ENCODE data around the gene CKAP5. TPM values are rescaled to one million over a fixed set of nuclear protein-coding genes. Genes with fewer than 3 reads are reported as not detected.

Gene CKAP5
- total RNA-seq, 1 experiment from 2014 or later: 171 TPM

DNA sequence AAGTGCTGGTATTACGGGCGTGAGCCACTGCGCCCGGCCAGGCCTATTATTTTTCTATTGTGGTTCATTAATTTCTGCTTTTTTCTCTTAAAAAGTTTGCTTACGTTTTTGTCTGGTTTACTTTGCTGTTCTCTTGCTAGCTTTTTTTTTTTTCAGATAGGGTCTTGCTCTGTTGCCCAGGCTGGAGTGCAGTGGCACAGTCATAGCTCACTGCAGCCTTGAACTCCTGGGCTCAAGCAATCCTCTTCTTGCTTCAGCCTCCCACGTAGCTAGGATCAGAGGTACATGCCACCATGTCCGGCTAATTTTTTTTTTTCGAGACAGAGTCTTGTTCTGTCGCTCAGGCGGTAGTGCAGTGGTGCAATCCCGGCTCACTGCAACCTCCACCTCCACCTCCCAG lies 108.4 kb downstream of the CKAP5 start:
- no peak for ATAC-seq
- H3K36me3 Mint-ChIP-seq: peaks cover 21% of the 10 kb centered on the region
- no peaks in the 10 kb centered on the region for H3K9me3 Mint-ChIP-seq
- H3K27ac Mint-ChIP-seq: no peak overlapping the region
- no peak overlapping the region for H3K4me3 Mint-ChIP-seq
- H3K27me3 Mint-ChIP-seq (ENCODE audit: low read depth): no peaks in the 10 kb centered on the region; the same call in 1 of the 2 replicates
- CTCF ChIA-PET: no interaction called here
- DNase-seq (ENCODE audit: low spot score): no peak
- TF ChIP-seq, protein P1, sequence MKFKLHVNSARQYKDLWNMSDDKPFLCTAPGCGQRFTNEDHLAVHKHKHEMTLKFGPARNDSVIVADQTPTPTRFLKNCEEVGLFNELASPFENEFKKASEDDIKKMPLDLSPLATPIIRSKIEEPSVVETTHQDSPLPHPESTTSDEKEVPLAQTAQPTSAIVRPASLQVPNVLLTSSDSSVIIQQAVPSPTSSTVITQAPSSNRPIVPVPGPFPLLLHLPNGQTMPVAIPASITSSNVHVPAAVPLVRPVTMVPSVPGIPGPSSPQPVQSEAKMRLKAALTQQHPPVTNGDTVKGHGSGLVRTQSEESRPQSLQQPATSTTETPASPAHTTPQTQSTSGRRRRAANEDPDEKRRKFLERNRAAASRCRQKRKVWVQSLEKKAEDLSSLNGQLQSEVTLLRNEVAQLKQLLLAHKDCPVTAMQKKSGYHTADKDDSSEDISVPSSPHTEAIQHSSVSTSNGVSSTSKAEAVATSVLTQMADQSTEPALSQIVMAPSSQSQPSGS (CRISPR knock-in tag; IDR thresholded peaks at IDR 0.05; ENCODE audit: borderline replicate concordance, low read depth): no peak
- TF ChIP-seq FOXJ3 (CRISPR knock-in tag; IDR thresholded peaks at IDR 0.05; ENCODE audit: borderline replicate concordance) (no peak), ZNF121 (CRISPR knock-in tag; IDR thresholded peaks at IDR 0.05) (peak; percentile 26; the same call in 1 of the 2 replicates), ELF4 (CRISPR knock-in tag; IDR thresholded peaks at IDR 0.05; ENCODE audit: low read depth) (no peak), JAZF1 (CRISPR knock-in tag; IDR thresholded peaks at IDR 0.05) (no peak)
- POLR2A ChIA-PET: interaction anchor here (0.6 to 1.0 kb wide), 2 partner anchors 180 to 493 kb away, joined by 4 to 5 read pairs; no protein-coding TSS in a partner anchor
- H3K4me1 Mint-ChIP-seq: 0 out of 2 replicates have a peak, but pooled peaks cover 5% of the 10 kb centered on the region

GRCh38 chr11:46736615-46737014 lies 109.5 kb downstream of the CKAP5 start:
- no peak overlapping the region for H3K4me3 Mint-ChIP-seq
- H3K9me3 Mint-ChIP-seq: no peaks in the 10 kb centered on the region
- TF ChIP-seq, protein P2, sequence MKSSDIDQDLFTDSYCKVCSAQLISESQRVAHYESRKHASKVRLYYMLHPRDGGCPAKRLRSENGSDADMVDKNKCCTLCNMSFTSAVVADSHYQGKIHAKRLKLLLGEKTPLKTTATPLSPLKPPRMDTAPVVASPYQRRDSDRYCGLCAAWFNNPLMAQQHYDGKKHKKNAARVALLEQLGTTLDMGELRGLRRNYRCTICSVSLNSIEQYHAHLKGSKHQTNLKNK (CRISPR knock-in tag; IDR thresholded peaks at IDR 0.05): no peak
- no peak for TF ChIP-seq KAT7 (CRISPR knock-in tag; IDR thresholded peaks at IDR 0.05; ENCODE audit: borderline replicate concordance)
- no peak for TF ChIP-seq RELA (CRISPR knock-in tag; IDR thresholded peaks at IDR 0.05; ENCODE audit: borderline replicate concordance)
- TF ChIP-seq, protein P3, sequence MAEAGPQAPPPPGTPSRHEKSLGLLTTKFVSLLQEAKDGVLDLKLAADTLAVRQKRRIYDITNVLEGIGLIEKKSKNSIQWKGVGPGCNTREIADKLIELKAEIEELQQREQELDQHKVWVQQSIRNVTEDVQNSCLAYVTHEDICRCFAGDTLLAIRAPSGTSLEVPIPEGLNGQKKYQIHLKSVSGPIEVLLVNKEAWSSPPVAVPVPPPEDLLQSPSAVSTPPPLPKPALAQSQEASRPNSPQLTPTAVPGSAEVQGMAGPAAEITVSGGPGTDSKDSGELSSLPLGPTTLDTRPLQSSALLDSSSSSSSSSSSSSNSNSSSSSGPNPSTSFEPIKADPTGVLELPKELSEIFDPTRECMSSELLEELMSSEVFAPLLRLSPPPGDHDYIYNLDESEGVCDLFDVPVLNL (CRISPR knock-in tag; IDR thresholded peaks at IDR 0.05; ENCODE audit: borderline replicate concordance, low read depth): no peak
- CTCF ChIA-PET: no interaction called here
- H3K36me3 Mint-ChIP-seq: peaks cover 10% of the 10 kb centered on the region
- no peaks in the 10 kb centered on the region; the same call in 1 of the 2 replicates for H3K27me3 Mint-ChIP-seq (ENCODE audit: low read depth)
- H3K27ac Mint-ChIP-seq: no peak overlapping the region
- POLR2A ChIA-PET: no interaction called here
- H3K4me1 Mint-ChIP-seq: 0 out of 2 replicates have a peak, but pooled peaks cover 5% of the 10 kb centered on the region
- no peak for DNase-seq (ENCODE audit: low spot score)
- ATAC-seq: no peak

GRCh38 chr11:46736146-46736545 lies 109.9 kb downstream of the CKAP5 start:
- no peak overlapping the region for H3K4me3 Mint-ChIP-seq
- no peak overlapping the region for H3K27ac Mint-ChIP-seq
- no peak for TF ChIP-seq CBFB (CRISPR knock-in tag; IDR thresholded peaks at IDR 0.05; ENCODE audit: low read depth)
- DNase-seq (ENCODE audit: low spot score) (no peak), ATAC-seq (no peak)
- H3K27me3 Mint-ChIP-seq (ENCODE audit: low read depth): no peaks in the 10 kb centered on the region; the same call in 1 of the 2 replicates
- ChIA-PET CTCF (interaction anchor here (1.4 kb wide), 1 partner anchor 442 kb away, joined by 3 read pairs; no protein-coding TSS in a partner anchor), POLR2A (no interaction called here)
- H3K36me3 Mint-ChIP-seq: peaks cover 5% of the 10 kb centered on the region
- no peaks in the 10 kb centered on the region for H3K9me3 Mint-ChIP-seq
- H3K4me1 Mint-ChIP-seq: 0 out of 2 replicates have a peak, but pooled peaks cover 5% of the 10 kb centered on the region

DNA sequence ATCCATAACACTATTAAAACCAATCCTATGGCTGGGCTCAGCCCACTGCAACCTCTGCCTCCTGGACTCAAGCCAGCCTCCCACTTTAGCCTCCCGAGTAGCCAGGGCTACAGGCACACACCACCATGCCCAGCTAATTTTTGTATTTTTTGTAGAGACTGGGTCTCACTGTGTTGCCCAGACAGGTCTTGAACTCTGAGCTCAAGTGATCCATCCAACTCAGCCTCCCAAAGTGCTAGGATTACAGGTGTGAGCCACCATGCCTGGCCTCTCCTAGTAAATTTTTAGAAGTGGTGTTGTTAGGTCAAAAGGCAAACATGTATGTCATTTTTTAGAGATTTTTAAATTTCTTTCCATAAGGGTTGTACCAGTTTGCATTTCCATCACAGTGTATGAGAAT lies 112.8 kb downstream of the CKAP5 start:
- DNase-seq (ENCODE audit: low spot score) (no peak), ATAC-seq (no peak)
- Mint-ChIP-seq H3K9me3 (no peaks in the 10 kb centered on the region), H3K36me3 (no peaks in the 10 kb centered on the region), H3K4me1 (no peaks in the 10 kb centered on the region), H3K4me3 (no peak overlapping the region), H3K27ac (no peak overlapping the region), H3K27me3 (ENCODE audit: low read depth) (no peaks in the 10 kb centered on the region; the same call in 1 of the 2 replicates)
- CTCF ChIA-PET: no interaction called here
- POLR2A ChIA-PET: no interaction called here
- no peak for TF ChIP-seq ATF6 (CRISPR knock-in tag; IDR thresholded peaks at IDR 0.05)
- TF ChIP-seq, protein P4, sequence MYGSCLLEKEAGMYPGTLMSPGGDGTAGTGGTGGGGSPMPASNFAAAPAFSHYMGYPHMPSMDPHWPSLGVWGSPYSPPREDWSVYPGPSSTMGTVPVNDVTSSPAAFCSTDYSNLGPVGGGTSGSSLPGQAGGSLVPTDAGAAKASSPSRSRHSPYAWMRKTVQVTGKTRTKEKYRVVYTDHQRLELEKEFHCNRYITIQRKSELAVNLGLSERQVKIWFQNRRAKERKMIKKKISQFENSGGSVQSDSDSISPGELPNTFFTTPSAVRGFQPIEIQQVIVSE (CRISPR knock-in tag; IDR thresholded peaks at IDR 0.05; ENCODE audit: borderline replicate concordance): no peak
- TF ChIP-seq, protein P5, sequence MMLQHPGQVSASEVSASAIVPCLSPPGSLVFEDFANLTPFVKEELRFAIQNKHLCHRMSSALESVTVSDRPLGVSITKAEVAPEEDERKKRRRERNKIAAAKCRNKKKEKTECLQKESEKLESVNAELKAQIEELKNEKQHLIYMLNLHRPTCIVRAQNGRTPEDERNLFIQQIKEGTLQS (CRISPR knock-in tag; conservative IDR thresholded peaks at IDR 0.05): no peak
- no peak for TF ChIP-seq JAZF1 (CRISPR knock-in tag; IDR thresholded peaks at IDR 0.05)
